ENCODE measurements around the gene PROX1.

DNA sequence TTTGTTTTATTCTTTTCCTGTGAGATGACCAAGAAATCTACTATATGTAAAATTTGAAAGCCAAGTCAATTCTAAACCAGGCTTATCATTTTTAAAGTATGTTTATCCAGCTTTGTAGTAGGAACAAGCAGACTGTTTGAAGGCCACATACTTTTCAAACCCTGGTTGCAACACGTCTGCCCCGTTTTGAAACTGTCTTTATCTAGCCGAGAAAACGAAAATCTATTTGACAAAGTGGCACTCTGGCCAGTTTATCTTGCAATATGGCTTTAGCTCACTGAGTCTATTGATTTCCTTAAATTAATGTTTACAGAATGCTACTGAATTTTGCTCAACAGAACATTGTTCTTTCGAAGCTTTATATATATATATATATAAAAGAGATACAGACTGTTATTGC, 39.7 kb downstream of the PROX1 start:
- TF ChIP-seq, protein P1, sequence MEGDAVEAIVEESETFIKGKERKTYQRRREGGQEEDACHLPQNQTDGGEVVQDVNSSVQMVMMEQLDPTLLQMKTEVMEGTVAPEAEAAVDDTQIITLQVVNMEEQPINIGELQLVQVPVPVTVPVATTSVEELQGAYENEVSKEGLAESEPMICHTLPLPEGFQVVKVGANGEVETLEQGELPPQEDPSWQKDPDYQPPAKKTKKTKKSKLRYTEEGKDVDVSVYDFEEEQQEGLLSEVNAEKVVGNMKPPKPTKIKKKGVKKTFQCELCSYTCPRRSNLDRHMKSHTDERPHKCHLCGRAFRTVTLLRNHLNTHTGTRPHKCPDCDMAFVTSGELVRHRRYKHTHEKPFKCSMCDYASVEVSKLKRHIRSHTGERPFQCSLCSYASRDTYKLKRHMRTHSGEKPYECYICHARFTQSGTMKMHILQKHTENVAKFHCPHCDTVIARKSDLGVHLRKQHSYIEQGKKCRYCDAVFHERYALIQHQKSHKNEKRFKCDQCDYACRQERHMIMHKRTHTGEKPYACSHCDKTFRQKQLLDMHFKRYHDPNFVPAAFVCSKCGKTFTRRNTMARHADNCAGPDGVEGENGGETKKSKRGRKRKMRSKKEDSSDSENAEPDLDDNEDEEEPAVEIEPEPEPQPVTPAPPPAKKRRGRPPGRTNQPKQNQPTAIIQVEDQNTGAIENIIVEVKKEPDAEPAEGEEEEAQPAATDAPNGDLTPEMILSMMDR (IDR thresholded peaks at IDR 0.05), result no peak
- no peak for TF ChIP-seq POLR2A (IDR thresholded peaks at IDR 0.05)

Data from testis (tissue), 2 donors.